NB4 (cell line): ENCODE results near the gene COL4A1.

Experiments used
- DNase-seq: peaks from one replicate; pipeline ENCODE4 v3.0.0; 2010; ENCODE audit warnings: low read depth
- H3K4me3 ChIP-seq: one replicate; pipeline ENCODE4 v1.5.1; 2011; ENCODE audit warnings: mild to moderate bottlenecking, low read depth, low read length, moderate library complexity
- CTCF ChIP-seq: IDR thresholded peaks from one replicate; pipeline ENCODE4 v1.5.1; 2012; ENCODE audit warnings: low read depth, low read length
- MAX ChIP-seq: IDR thresholded peaks from 2 replicates; pipeline ENCODE4 v1.6.1; 2011; ENCODE audit warnings: low read depth, low read length
- MYC ChIP-seq: IDR thresholded peaks from 2 replicates; pipeline ENCODE4 v1.6.1; 2011; ENCODE audit warnings: low read depth, low read length
- POLR2A ChIP-seq: IDR thresholded peaks from 2 replicates; pipeline ENCODE4 v1.6.1; 2011; ENCODE audit warnings: mild to moderate bottlenecking; ENCODE audit not compliant: insufficient read length; ENCODE audit errors: extremely low read depth

Gene COL4A1

GRCh38 chr13:110339975-110340550 lies 33.1 kb upstream of the COL4A1 start:
- TF ChIP-seq CTCF: no peak
- TF ChIP-seq MYC: no peak
- TF ChIP-seq POLR2A: no peak
- TF ChIP-seq MAX: no peak
- no peak overlapping the region for H3K4me3 ChIP-seq
- no peak for DNase-seq

- TF ChIP-seq CTCF: no peak
- TF ChIP-seq MAX: no peak
- no peak for TF ChIP-seq POLR2A
- TF ChIP-seq MYC: no peak
- no peak for DNase-seq
- H3K4me3 ChIP-seq: no peak overlapping the region
Observed at GRCh38 chr13:110339263-110339662, 32.3 kb upstream of the COL4A1 start.

- DNase-seq: no peak
- no peak for TF ChIP-seq MYC
- no peak for TF ChIP-seq MAX
- no peak for TF ChIP-seq CTCF
- no peak for TF ChIP-seq POLR2A
Observed at GRCh38 chr13:110338441-110339101, 31.6 kb upstream of the COL4A1 start.

DNA sequence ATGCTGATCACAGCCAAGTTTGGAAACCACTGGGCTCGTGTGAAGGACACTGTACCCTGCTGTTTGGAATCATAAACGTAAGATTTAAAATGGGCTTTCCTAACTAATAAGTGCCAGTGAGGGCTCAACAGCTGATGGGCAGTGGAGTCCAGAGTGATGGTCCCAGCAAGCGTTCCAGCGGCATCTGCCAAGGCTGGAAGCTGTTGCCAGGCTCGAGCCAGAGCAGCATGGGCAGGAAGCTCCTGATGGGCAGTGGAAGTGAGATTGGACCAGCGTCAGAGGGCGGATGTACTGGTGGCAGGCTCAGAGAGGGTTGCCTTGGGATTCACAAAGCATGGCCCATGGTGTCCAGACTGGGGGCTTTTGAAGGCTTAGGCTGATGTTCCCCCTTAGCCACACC lies 30.3 kb upstream of the COL4A1 start:
- H3K4me3 ChIP-seq: no peak overlapping the region
- no peak for DNase-seq
- TF ChIP-seq MYC (no peak), POLR2A (no peak), MAX (no peak), CTCF (no peak)

More at GRCh38 chr13:110338441-110339101, 31.6 kb upstream of the COL4A1 start:
- no peak overlapping the region for H3K4me3 ChIP-seq

- no peak for DNase-seq
- no peak for TF ChIP-seq MAX
- TF ChIP-seq CTCF: no peak
- TF ChIP-seq MYC: no peak
- TF ChIP-seq POLR2A: no peak
- H3K4me3 ChIP-seq: no peak overlapping the region
Observed at GRCh38 chr13:110336681-110337080, 29.7 kb upstream of the COL4A1 start.
